ENCODE measurements around the gene VEGFB. TPM values are rescaled to one million over a fixed set of nuclear protein-coding genes. Genes with fewer than 3 reads are reported as not detected.

VEGFB gene
- total RNA-seq, 1 donor, result 37.6 TPM

- Histone ChIP-seq H4K20me1 (ENCODE audit: insufficient read depth, low read length) (no peaks in the 10 kb centered on the region), H2AFZ (ENCODE audit: low read length) (peak overlapping the region; percentile 56), H3K27ac (ENCODE audit: low read depth, low read length) (peak overlapping the region; percentile 94), H3K79me2 (ENCODE audit: insufficient read depth, low read length) (no peaks in the 10 kb centered on the region), H3K4me3 (ENCODE audit: insufficient read depth, low read length) (peak overlapping the region; percentile 74), H3K27me3 (ENCODE audit: insufficient read depth, low read length) (no peaks in the 10 kb centered on the region), H3K36me3 (ENCODE audit: insufficient read depth, low read length) (peaks cover 19% of the 10 kb centered on the region), H3K9me3 (ENCODE audit: low read depth, low read length) (no peaks in the 10 kb centered on the region), H3K4me2 (ENCODE audit: insufficient read depth, low read length) (peak overlapping the region; percentile 96), H3K4me1 (ENCODE audit: insufficient read depth, low read length) (peaks cover 27% of the 10 kb centered on the region)
- TF ChIP-seq CTCF (IDR thresholded peaks at IDR 0.05; ENCODE audit: extremely low read depth, low read depth, low read length), result no peak
- DNase-seq (ENCODE audit: insufficient read length, low spot score, missing footprints), result peak; percentile 97
Measured at GRCh38 chr11:64269540-64270220, 35.3 kb downstream of the VEGFB start.

DNA sequence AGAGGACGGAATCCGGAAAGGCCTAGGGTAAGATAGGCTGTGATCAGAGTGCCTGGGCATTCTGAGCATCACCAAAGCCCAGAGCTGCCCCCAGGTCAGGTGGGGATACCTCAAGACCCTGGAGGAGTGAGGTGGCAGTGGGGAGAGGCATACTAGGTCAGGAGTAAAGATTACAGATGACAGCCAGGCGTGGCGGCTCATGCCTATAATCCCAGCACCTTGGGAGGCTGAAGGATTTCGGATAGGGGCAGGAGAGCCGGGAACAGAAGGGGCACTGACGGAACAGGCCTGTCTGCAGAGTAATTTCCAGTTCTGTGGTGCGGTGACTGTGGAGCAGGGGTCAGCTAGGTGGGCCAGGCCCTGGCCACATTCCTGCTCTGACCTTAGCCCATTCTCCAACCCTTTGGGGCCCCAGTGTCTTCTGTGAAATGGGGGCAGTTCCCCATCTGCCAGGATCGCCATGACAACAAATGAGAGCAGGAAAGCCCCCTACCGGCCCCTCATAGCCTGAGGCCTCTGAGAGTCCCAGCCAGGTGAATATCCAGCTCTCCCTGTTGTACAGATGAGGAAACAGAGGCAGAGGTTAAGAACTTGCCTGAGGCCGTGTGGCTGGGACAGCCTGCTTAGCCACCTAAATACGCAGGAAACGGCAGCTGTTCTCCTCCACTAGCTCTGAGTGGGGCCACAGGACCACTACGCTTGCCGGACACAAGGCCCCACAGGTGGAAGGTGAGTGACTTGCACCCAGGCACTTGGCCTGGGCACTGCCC, 40.8 kb downstream of the VEGFB start:
- Histone ChIP-seq H2AFZ (ENCODE audit: low read length) (no peak overlapping the region), H3K36me3 (ENCODE audit: insufficient read depth, low read length) (peaks cover 15% of the 10 kb centered on the region), H3K27me3 (ENCODE audit: insufficient read depth, low read length) (no peaks in the 10 kb centered on the region), H4K20me1 (ENCODE audit: insufficient read depth, low read length) (no peaks in the 10 kb centered on the region), H3K79me2 (ENCODE audit: insufficient read depth, low read length) (peaks cover 5% of the 10 kb centered on the region), H3K4me1 (ENCODE audit: insufficient read depth, low read length) (peaks cover 14% of the 10 kb centered on the region), H3K27ac (ENCODE audit: low read depth, low read length) (no peak overlapping the region), H3K4me2 (ENCODE audit: insufficient read depth, low read length) (no peak overlapping the region), H3K4me3 (ENCODE audit: insufficient read depth, low read length) (no peak overlapping the region), H3K9me3 (ENCODE audit: low read depth, low read length) (no peaks in the 10 kb centered on the region)
- DNase-seq (ENCODE audit: insufficient read length, low spot score, missing footprints), result no peak
- TF ChIP-seq CTCF (IDR thresholded peaks at IDR 0.05; ENCODE audit: extremely low read depth, low read depth, low read length), result no peak

- H3K4me2 ChIP-seq (ENCODE audit: insufficient read depth, low read length), result no peak overlapping the region
- DNase-seq (ENCODE audit: insufficient read length, low spot score, missing footprints), result no peak
Measured at GRCh38 chr11:64275841-64276240, 41.5 kb downstream of the VEGFB start.

More at GRCh38 chr11:64275841-64276240, 41.5 kb downstream of the VEGFB start:
- Histone ChIP-seq H3K27me3 (ENCODE audit: insufficient read depth, low read length) (no peaks in the 10 kb centered on the region), H3K27ac (ENCODE audit: low read depth, low read length) (no peak overlapping the region), H3K79me2 (ENCODE audit: insufficient read depth, low read length) (peaks cover 5% of the 10 kb centered on the region), H3K9me3 (ENCODE audit: low read depth, low read length) (no peaks in the 10 kb centered on the region), H2AFZ (ENCODE audit: low read length) (no peak overlapping the region), H4K20me1 (ENCODE audit: insufficient read depth, low read length) (no peaks in the 10 kb centered on the region), H3K36me3 (ENCODE audit: insufficient read depth, low read length) (peaks cover 15% of the 10 kb centered on the region), H3K4me3 (ENCODE audit: insufficient read depth, low read length) (no peak overlapping the region), H3K4me1 (ENCODE audit: insufficient read depth, low read length) (peaks cover 10% of the 10 kb centered on the region)
- TF ChIP-seq CTCF (IDR thresholded peaks at IDR 0.05; ENCODE audit: extremely low read depth, low read depth, low read length), result no peak
